GM21619 (cell line): ENCODE data around the gene MEX3A.
A peak's percentile ranks its signal among the peaks of the same experiment; 100 is the strongest.

ENCODE experiments used
- ATAC-seq: cut with Tn5 transposase; IDR thresholded peaks from one replicate; pipeline ENCODE4 v1.9.1; 2021; ENCODE audit not compliant: unreplicated experiment

Gene MEX3A

DNA sequence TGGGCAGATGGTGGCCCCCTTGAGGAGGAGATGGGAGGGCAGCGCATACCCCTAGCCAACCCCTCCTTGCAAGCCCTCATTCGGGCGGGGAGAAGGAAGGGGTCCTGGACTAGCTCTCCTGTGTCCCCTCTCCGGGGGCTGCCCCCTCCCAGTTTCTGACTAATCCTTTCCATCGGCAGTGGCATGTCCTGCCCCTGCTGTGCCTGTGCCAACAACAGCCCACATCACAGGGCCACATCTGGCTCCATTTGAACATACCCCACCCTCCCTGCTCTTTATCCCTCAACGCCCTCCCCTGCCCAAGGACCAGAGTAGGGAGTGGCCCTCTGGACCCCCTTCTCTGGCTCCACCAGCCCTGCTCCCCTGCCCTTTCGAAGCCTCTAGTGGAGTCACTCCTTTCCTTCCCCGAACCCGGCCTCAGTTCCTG is 21.3 kb upstream of the MEX3A start:
- ATAC-seq, result no peak

DNA sequence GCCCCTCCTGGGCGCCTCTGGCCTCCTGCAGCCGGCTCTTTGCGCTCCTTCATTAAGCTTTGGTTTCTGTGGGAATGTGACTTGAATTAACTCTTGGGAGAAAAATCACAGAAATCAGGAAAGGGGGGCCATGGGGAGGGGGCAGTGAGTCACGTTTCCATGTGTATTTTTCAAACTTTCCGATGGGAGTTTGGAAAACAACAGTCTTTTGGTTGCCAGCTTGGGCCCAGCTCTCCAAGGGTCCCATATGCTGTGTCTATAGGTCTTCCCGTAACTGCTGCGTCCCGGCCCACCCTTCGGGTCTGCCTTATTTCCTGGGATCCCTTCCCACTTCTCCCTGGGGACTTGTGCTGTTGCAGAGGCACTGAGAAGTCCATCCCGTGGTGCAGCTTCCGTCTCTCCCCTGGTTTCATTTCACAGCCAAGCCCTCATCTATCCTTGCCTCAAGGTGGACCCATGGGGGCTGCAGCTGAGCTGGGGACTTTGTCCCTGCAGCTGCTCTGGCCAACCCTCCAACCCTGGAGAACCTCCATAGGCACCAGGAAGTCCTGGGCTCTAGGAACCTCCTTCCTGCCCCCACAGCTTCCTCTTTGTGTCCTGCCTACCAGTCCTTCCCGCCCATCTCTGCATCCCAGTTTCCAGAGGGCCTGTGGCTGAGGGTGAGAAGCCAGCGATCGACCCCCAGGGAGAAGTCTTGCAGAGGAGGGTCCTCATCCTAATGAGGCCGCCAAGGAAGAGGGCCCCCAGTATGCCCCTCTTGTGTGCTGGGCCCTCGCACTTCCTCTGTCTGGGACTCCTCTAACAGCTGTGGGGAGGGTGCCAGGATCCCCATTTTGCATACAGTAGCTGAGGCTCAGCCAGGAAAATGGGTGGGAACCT is 20.6 kb upstream of the MEX3A start:
- ATAC-seq, result no peak

DNA sequence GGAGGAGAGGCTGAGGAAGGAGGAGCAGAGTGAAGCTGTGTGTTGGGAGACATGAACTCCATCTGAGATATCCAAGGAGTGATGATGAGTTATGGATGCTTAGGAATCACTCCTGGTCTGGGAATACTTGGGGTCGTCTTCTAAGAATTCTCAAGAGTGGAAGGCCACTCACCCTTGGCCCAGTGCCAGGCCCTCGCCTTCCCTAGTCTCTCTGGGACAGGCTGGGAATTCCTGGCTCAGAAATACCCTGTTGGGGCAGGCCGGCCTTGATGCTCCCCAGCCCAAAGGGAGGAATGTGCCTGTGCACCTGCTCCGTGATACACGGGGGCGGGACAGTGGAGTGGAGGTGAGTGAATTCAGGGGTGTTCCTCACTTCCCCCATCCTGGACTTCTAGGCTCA is 19.6 kb upstream of the MEX3A start:
- ATAC-seq, result no peak

DNA sequence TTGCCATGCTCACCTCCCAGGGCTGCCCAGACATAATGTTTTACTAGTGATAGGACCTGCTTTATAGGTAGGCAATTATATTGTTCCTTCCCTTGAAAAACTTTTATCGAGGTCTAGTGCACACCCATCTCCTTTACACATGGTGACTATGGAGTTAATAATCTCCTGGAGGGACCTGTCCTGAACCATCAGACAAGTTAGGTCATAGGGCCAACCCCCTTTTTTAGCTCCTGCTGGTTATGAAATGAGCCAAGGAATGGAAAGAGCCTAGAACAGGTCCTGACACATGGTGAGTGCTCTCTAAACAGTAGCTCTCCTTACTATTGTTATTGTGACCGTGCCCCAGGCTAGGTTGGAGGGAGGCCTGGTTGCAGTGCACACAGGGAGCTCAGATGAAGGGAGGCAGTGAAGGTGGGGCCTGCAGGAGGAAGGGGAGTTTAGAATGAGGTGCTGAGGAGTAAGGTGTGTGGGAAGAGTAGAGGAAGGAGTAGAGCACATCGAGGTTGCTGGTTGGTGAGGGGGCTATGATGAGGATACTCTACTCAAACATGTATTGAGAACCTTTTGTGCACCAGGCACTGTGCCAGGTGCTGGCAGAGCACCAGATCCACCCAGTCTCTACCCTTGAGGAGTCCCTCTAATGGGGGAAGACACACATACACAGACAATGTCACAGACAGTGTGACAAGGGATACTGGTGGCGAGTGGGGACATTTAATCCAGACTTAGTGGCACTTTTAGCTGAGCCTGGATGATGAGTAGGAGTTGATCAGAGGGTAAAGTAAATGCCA is 18.1 kb upstream of the MEX3A start:
- no peak for ATAC-seq

DNA sequence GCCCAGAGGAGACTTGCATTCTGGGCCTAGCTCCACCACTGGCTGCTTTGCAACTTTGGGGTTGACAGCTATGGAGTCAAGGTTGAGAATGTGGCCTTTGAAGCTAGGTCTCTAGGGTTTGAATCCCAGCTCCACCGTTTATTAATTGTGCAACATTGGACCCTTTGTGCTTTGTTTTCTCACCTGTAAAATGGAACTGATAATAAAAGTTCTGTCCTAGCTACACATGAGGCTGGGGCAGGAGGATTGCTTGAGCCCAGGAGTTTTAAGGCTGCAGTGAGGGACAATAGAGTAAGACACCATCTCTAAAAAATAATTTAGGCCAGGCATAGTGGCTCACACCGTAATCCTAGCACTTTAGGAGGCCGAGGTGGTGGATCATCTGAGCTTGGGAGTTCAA is 17.0 kb upstream of the MEX3A start:
- no peak for ATAC-seq

DNA sequence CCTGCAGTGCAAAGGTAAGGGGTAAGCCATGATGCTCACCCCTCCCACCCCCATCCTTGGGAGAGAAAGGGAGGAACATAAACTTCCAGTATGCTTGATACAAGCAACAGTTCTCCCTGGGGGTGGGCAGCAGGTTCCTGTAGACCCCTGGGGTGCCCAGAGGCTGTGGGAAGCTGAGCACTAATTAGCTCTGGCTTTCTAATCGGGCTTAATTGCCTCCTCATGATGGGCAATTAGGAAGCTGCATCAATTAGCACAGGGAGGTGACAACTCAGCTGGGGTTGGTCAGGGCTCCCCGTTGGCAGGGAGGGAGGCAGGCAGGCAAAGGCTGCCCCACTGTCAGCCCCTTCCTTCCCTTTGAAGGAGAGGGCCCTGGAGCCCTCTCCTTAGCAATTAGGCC is 16.5 kb upstream of the MEX3A start:
- no peak for ATAC-seq

DNA sequence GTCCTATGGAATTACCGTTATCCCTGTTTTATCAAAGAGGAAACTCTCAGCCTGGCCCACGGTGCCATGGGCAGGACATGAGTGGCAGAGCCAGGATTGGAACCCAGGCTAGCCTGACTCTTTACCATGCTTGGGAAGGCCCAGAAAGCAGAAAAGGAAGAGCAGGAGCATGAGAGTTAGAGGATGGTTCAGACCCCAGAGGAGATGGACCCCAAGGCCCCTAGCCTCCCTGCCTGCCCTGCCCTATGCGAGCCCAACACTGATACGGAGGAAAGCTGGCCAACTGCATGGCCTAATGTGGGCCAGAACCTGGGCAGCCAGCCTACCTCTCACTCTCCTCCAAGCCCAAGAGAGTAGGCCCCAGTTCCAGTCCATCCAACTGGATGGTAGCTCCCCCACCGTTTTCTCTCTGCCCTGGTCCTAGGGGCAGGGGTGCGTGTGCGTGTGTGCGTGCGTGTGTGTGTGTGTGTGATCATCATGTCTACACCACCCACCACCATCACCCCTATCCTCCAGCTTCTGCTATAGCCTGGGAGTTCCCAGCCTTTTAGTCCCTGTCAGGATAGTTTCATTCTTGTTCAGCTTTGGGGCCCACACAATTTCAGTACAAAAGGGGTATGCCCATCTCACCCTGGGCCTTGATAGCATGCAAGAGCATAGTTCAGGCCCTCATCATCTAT is 15.4 kb upstream of the MEX3A start:
- no peak for ATAC-seq

DNA sequence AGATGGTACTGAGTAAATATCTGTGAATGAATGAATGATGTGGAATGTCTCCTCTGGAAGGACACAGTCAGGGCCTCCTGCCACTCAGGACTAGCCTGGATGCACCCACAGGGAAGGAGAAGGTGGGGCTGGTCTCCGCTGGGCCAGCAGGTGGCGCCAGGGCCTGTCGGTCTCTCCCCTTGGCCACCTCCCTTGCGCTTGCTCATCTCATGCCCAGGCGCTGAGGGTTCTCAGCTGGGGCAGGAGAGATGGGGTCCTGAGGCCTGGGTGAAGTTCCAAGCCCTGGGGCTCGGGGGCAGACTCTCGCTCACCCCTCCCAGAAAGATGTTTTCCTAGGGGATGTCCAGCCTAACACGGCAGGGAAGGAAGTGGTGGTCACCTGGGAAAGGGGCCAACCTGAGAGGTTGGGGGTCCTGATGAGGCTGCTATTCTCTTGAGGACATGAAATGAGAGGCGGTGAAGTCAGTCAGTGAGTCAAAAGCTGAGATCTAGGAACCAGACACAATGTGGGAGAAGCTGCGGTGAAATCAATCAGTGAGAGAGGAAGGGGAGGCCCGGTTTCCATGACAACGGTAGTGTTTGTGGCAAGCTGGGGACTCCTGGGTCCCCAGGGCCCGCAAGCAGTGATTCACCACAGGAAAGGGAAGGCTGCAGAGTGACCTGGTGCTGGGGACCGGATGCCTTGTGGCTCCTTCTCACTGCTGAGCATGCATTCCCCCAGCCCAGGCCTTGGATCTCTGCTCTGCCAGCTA is 14.6 kb upstream of the MEX3A start:
- ATAC-seq, result peak; percentile 61

DNA sequence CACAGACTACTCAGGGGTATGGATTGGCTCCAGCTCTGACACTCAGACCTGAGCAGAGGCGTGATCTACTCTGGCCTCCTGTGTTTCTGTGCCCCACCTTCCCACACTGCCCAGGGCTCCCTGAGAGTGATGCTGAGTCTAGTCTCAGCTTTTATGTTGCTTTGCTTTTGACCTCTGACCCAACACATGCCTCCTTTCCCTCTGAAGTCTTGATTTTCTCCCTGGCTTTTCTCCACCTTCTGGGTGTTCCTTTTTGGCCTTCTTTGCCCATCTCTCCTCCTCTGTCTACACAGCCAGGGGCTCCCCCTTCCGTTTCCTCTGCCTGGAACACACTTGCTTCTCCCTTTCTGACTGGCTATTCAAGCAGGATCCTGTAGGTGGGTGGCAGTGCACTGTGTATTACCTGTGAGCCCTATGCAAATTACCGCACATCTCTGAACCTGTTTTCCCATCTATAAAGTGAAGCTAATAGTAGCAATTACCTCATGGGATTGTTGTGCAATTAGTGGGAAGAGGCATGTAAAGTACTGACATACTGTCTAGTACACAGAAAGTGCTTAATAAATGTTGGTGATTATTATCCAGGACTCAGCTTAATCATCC is 13.7 kb upstream of the MEX3A start:
- ATAC-seq, result no peak

DNA sequence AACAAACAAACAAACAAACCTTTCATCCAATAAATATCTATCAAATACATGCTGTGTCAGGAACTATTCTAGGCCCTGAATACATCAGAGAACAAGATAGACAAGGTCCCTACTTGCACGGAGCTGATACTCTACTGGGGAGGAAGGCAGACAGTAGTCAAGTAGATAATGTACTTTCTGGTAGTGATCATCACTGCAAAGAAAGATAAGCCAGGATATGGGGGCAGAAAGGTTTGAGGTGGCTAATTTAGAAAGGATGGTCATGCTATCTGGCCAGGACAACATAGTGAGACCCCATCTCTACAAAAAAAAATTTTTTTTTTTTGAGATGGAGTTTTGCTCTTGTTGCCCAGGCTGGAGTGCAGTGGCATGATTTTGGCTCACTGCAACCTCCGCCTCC is 9.3 kb upstream of the MEX3A start:
- no peak for ATAC-seq

DNA sequence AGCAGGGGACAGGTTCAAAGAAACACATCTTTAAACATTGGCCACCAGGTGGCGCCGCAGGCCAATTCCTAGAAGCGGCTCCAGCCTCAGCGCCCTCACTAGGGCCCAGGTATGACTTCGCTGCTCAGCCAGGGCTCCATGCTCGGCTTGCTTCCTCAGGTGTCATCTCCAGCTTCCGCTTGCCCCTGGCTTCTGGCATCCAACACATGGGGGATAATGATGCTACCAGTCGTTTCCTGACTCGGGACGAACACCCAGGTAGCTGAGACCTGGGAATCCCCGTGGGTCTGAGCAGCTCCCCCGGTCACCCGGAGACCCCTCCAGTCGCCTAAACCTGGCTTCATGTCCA is 8.5 kb upstream of the MEX3A start:
- ATAC-seq, result no peak

DNA sequence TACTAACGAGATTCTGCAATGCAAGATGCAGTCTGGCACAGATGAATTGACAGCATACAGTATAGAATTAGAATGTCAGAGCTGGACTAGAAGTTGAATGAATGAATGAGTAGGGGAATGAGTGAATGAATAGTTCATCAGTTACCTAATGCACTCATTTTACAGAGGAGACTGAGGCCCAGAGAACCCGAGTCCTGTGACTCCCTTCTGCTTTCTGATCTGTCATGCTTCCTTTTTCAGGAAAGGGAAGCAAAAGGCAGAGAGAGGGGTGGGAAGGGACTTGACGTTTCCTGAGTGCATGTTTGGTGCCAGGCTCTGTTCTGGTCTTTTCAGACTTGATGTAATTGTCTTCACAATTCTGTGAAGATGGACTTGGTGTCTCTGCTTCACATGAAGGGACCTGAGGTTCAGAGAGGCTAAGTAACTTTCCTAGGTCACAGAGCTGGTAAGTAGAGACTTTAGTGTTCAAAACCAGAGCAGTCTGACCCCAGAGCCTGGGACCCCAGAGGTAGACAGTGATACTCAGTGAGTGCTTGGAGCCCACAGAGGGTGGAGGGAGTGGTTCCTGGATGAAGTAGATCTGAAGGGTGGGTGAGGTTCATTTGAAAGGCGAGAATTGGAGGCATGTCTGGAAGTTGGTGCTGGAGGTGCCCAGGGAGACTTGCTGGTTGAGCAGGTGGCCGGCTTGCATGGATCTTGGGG is 8.0 kb upstream of the MEX3A start:
- no peak for ATAC-seq

DNA sequence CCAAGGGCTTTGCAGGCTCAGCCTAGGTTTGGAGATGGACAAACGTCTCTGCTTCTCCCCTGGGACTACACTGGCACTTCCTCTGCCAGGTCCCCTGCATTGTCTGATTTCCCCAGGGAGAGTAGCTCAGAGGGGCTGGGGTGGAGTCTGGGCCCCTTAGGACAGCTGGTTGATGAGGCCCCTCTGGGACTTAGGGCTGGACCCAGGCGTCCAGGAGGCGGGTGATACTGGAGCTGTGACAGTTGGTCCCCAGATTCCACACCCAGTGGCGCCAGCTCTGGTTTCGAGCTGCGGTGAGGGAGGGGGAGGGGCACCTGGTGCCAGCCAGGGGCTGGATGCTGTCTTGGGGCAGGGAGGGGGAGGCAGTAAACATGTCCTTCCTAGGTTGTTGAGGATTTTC is 7.4 kb upstream of the MEX3A start:
- no peak for ATAC-seq

DNA sequence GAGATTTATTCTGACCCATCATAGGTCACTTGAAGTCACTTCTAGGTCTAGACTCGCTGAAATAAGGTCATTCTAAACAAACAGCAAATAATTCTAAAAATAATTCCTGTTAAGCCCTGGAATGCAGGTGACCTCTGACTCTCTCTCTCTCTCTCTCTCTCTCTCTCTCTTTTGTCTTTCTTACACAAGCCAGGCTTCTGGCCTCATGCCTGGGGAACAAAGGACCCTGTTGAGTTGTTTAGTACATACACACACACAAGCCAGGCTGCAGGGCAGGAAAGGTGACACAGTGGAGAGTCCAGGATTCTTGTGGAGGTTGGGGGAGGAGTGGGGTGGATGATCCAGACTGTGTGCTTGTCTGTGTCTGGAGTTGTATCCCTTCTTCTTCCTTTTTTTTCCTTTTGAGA is 4.0 kb upstream of the MEX3A start:
- ATAC-seq, result no peak

DNA sequence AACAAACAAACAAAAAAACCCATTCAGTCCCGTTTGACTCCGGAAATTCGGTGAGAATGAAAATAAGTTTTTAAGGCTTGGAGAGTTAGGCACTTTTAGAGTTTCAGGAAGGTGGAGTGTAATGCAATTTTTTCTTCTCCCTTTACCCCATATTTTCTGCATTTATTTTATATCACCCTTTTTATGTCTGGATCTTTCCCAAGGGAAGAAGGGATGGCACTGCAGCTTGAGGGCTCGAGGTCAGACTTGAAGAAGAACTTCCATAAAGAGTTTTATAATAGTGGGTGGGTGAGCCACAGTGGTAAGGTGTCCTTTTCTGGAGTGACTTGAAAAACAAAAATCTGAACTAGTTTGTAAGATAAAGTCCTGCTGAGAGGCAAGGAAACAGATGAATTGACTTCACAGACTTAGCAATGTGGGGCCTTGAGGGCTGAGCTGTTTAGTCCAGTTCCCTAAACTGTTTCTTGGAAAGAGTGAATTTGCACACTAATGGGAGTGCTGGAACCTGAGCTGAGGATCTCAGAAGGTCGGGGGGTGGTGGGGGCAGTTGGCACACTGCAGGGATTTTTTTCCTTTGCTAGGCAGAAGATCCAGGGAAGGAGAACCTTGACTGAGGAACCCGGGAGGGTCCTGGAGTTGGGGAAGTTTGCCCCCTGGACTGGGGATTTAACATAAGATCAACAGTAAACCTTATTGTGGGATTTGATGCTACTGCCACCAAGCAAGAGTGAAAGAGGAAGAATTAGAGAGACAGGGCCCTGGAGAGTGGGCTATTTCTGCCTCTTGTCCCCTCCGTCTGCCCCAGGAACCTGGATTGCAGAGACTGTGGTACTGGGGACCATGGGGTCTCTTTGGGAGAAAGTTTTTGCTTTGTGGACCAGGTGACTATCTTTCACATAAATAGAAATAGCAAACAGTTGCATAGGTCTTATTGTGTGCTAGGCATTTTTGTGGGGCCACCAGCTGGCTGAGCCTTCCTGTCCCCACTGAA is 1.8 kb upstream of the MEX3A start:
- no peak for ATAC-seq

DNA sequence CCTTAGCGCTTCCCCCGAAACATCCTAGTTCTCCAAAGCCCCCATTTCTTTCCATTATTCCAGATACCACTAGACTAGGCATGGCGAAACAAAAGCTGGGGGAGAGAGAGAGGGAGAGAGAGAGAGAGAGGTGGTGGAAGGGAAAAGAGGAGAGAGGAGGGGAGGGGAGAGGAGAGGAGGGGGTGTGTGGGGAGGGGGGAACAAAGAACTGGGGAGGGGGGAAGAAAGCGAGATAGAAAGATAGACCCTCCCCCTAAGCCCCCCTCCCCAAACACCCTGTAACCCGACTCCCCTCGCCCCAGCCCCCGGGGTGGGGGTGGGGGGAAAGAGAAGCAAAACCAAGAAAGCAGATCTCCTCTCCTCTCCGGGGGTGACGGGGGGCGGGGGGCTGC is 352 bp downstream of the MEX3A start:
- no peak for ATAC-seq

DNA sequence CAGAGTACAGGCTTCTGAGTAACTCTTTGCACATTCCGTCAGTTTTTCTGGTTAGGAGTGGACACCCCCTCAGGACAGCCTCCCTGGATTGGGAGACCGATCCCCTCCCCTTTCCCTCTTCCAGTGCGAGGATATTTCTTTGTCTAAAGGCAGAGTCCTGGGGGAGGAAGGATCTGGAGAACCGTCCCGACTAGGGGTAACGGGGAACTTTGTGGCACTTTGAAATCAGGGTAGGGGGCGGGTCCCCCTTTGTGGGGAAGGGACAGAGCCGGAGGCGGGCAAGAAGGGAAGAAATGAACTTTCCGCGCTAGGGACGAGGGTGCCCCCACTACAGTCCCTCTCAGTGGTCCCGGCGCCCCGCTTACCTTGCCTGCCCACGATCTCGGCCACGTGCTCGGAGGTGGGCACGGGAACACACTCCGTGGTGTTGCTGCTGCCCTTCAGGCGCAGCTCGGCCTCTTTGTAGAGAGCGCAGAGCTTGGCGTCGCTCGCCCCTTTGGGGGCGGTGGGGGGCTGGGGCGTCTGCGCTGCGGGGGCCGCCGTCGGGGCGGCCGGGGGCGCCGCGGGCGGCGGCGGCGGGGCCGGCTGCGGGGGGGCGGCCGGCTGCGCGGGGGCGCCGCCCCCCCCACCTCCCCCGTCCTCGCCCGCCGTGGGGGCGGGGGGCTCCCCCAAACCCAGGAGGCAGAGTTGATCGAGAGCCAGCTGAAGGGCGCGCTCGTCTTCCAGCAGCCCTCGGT is 917 bp downstream of the MEX3A start:
- no peak for ATAC-seq

DNA sequence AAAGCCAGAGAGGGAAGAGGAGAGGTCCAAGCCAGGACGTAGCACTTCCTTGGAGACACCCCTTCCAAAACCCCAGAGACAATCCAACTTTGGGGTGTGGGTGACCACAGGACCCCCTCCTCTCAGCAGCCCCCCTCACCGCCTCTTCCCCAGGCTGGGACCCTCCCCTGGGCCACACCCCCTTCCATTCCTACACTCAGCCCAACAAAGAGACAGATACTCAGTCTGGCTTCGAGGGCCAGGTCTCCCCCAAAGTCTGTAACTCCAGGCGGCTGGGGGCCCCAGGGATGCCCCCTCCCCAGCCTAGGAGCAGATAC is 1.4 kb downstream of the MEX3A start:
- ATAC-seq, result no peak
